CD4-positive, CD25-positive, alpha-beta regulatory T cell (primary cell): ENCODE data around the gene UBE2D2. TPM values are rescaled to one million over a fixed set of nuclear protein-coding genes. Genes with fewer than 3 reads are reported as not detected.

Experiments used
- ATAC-seq, 2 donors: fragments of 150-1000 bp; cut with Tn5 transposase; one replicate each; pipeline ENCODE4 v1.10.0; 2021; ENCODE audit warnings: low read depth in 2 of 2, moderate number of reproducible peaks in 2 of 2, moderate library complexity in 1 of 2
- DNase-seq, 3 donors: peaks; one replicate each; pipeline versions ENCODE4 v3.0.0 to v3.0.0-alpha.2; 2012 to 2022; ENCODE audit warnings: mixed read lengths in 1 of 3
- H3K27ac ChIP-seq: one replicate; pipeline ENCODE4 v1.7.0; 2013; ENCODE audit warnings: mild to moderate bottlenecking, low read length; ENCODE audit not compliant: insufficient read depth, poor library complexity, severe bottlenecking
- H3K27me3 ChIP-seq: one replicate; pipeline ENCODE4 v1.7.0; 2013; ENCODE audit warnings: low read length; ENCODE audit not compliant: control insufficient read depth, insufficient read depth
- H3K36me3 ChIP-seq: one replicate; pipeline ENCODE4 v1.7.0; 2013; ENCODE audit warnings: mild to moderate bottlenecking, low read length, moderate library complexity; ENCODE audit not compliant: control insufficient read depth, insufficient read depth
- H3K4me1 ChIP-seq: 2 replicates; pipeline ENCODE4 v1.7.0; 2013; ENCODE audit warnings: mild to moderate bottlenecking, low read length; ENCODE audit not compliant: insufficient read depth, control insufficient read depth, poor library complexity, severe bottlenecking
- H3K4me3 ChIP-seq: one replicate; pipeline ENCODE4 v1.7.0; 2013; ENCODE audit warnings: low read depth, mild to moderate bottlenecking, low read length, moderate library complexity
- H3K9me3 ChIP-seq, 2 experiments: 1 replicate in 1 of 2; 2 replicates in 1 of 2; pipeline ENCODE4 v1.7.0; 2013; ENCODE audit warnings: low read length in 2 of 2, mild to moderate bottlenecking in 1 of 2, moderate library complexity in 1 of 2; ENCODE audit not compliant: control insufficient read depth in 2 of 2
- H3K27ac Mint-ChIP-seq, 3 donors: one replicate each; pipeline ENCODE4 v1.8.0; 2020 to 2022; ENCODE audit warnings: mild to moderate bottlenecking in 3 of 3, mixed read lengths in 3 of 3, moderate library complexity in 2 of 3
- H3K27me3 Mint-ChIP-seq: one replicate; pipeline ENCODE4 v1.8.0; 2022; ENCODE audit warnings: mild to moderate bottlenecking, mixed read lengths
- H3K36me3 Mint-ChIP-seq: one replicate; pipeline ENCODE4 v1.8.0; 2020; ENCODE audit warnings: mixed read lengths
- H3K4me1 Mint-ChIP-seq, 4 donors: one replicate each; pipeline ENCODE4 v1.8.0; 2020 to 2022; ENCODE audit warnings: mixed read lengths in 4 of 4, mild to moderate bottlenecking in 1 of 4
- H3K4me3 Mint-ChIP-seq, 4 donors: one replicate each; pipeline ENCODE4 v1.8.0; 2020 to 2022; ENCODE audit warnings: mild to moderate bottlenecking in 4 of 4, mixed read lengths in 4 of 4, moderate library complexity in 3 of 4
- H3K9me3 Mint-ChIP-seq, 7 donors: one replicate each; pipeline ENCODE4 v1.8.0; 2020 to 2022; ENCODE audit warnings: mixed read lengths in 7 of 7, mild to moderate bottlenecking in 3 of 7, moderate library complexity in 2 of 7
- polyA plus RNA-seq, 4 donors: library from polyadenylated mRNA; unstranded; fragments of 300-500 nt; fragmentation: Illumina TruSeq; gene quantifications; one replicate each; pipeline ENCODE4 v1.2.3, GENCODE V29; 2021
- total RNA-seq: library from RNA; stranded (reverse); gene quantifications from one replicate; pipeline ENCODE4 v1.2.3, GENCODE V29; 2022

UBE2D2 gene
- total and polyA plus RNA-seq, 5 donors from 2014 or later, result 181 to 376 (median 331) TPM

GRCh38 chr5:139658928-139659667, 98.0 kb downstream of the UBE2D2 start:
- Histone ChIP-seq H3K4me1 (no peaks in the 10 kb centered on the region), H3K36me3 (no peaks in the 10 kb centered on the region), H3K9me3 (no peaks in the 10 kb centered on the region), H3K4me3 (no peak overlapping the region), H3K27ac (no peak overlapping the region), H3K27me3 (no peaks in the 10 kb centered on the region)
- DNase-seq, result no peak
- peaks cover 0 to 34% (median 6%) of the 10 kb centered on the region in 4 donors for H3K4me1 Mint-ChIP-seq
- no peaks in the 10 kb centered on the region for H3K27me3 Mint-ChIP-seq
- H3K27ac Mint-ChIP-seq, result peak overlapping the region in 1 of 3 donors; percentile 29
- H3K36me3 Mint-ChIP-seq, result peaks cover 4% of the 10 kb centered on the region
- no peak for ATAC-seq
- H3K4me3 Mint-ChIP-seq, result peak overlapping the region in 1 of 4 donors; percentile 31
- no peaks in the 10 kb centered on the region for H3K9me3 Mint-ChIP-seq

- Histone ChIP-seq H3K36me3 (no peaks in the 10 kb centered on the region), H3K27ac (no peak overlapping the region), H3K4me1 (no peaks in the 10 kb centered on the region), H3K4me3 (no peak overlapping the region), H3K27me3 (no peaks in the 10 kb centered on the region), H3K9me3 (no peaks in the 10 kb centered on the region)
- Mint-ChIP-seq H3K27ac (no peak overlapping the region), H3K4me1 (peaks cover 0 to 29% (median 6%) of the 10 kb centered on the region in 4 donors), H3K27me3 (no peaks in the 10 kb centered on the region), H3K9me3 (no peaks in the 10 kb centered on the region), H3K36me3 (peaks cover 4% of the 10 kb centered on the region), H3K4me3 (no peak overlapping the region)
- no peak for DNase-seq
- no peak for ATAC-seq
Measured at GRCh38 chr5:139659695-139660101, 98.6 kb downstream of the UBE2D2 start.

- H3K4me3 Mint-ChIP-seq, result no peak overlapping the region
- DNase-seq (no peak), ATAC-seq (no peak)
- H3K27me3 ChIP-seq, result no peaks in the 10 kb centered on the region
- no peak overlapping the region for H3K4me3 ChIP-seq
- H3K36me3 ChIP-seq, result no peaks in the 10 kb centered on the region
- H3K4me1 Mint-ChIP-seq, result peaks cover 0 to 29% (median 6%) of the 10 kb centered on the region in 4 donors
- H3K36me3 Mint-ChIP-seq, result peaks cover 4% of the 10 kb centered on the region
- no peaks in the 10 kb centered on the region for H3K27me3 Mint-ChIP-seq
- H3K27ac ChIP-seq, result no peak overlapping the region
- no peaks in the 10 kb centered on the region for H3K4me1 ChIP-seq
- H3K9me3 Mint-ChIP-seq, result no peaks in the 10 kb centered on the region
- no peak overlapping the region for H3K27ac Mint-ChIP-seq
- no peaks in the 10 kb centered on the region for H3K9me3 ChIP-seq
Measured at GRCh38 chr5:139660105-139660922, 99.2 kb downstream of the UBE2D2 start.

DNA sequence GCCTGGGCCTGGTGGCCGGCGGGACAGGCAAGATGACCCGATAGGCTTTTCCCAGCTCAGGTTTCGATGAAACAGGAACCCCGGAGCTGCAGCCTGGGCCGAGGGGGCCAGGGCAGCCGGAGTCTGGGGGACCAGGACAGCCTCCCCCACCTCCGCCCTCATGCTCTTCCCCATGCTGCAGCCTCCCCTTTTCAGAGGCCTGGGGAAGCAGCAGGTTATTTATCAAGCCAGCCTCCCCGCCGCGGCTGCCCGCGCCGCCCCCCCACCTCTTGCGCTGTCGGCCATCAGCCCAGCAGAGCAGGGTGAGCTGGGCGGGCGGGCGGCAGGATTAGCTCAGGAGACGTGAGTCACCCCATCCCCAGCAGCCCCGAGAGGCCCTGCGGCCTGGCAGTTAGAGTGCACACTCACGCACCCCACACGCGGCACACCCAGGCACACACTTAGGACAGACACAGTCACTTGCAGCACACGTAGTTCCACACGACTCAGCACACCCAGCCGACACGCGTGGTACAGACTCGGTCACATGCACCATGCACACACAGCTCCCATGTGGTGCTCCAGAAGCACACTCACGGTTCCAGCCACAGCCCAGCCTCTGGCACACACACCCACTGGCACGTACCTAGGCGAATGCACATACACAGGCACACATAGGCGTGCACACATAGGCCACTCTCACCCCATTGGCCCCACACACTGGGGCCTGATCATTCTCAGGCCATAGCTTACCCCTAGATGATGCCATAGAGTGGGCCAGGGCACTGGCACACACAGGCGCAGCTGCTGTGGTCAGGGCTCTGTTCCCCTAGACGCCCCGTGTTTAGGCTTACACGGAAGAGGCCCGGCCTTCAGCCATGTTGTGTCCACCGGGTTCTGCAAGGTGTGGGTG, 100.0 kb downstream of the UBE2D2 start:
- Histone ChIP-seq H3K36me3 (no peaks in the 10 kb centered on the region), H3K27ac (no peak overlapping the region), H3K4me1 (no peaks in the 10 kb centered on the region), H3K27me3 (no peaks in the 10 kb centered on the region), H3K9me3 (no peaks in the 10 kb centered on the region), H3K4me3 (no peak overlapping the region)
- no peak overlapping the region for H3K4me3 Mint-ChIP-seq
- no peak for DNase-seq
- peaks cover 4% of the 10 kb centered on the region for H3K36me3 Mint-ChIP-seq
- H3K27ac Mint-ChIP-seq, result peak overlapping the region in 2 of 3 donors; percentile 33 to 87
- peaks cover 0 to 29% (median 6%) of the 10 kb centered on the region in 4 donors for H3K4me1 Mint-ChIP-seq
- peak; percentile 44 to 46 for ATAC-seq
- H3K27me3 Mint-ChIP-seq, result no peaks in the 10 kb centered on the region
- no peaks in the 10 kb centered on the region for H3K9me3 Mint-ChIP-seq

- no peaks in the 10 kb centered on the region for H3K9me3 ChIP-seq
- Mint-ChIP-seq H3K4me3 (no peak overlapping the region), H3K27me3 (no peaks in the 10 kb centered on the region), H3K9me3 (no peaks in the 10 kb centered on the region), H3K36me3 (no peaks in the 10 kb centered on the region), H3K4me1 (peaks cover 0 to 34% (median 8%) of the 10 kb centered on the region in 4 donors), H3K27ac (no peak overlapping the region)
- H3K36me3 ChIP-seq, result no peaks in the 10 kb centered on the region
- no peak overlapping the region for H3K27ac ChIP-seq
- no peaks in the 10 kb centered on the region for H3K27me3 ChIP-seq
- ATAC-seq (no peak), DNase-seq (no peak)
- H3K4me3 ChIP-seq, result no peak overlapping the region
- H3K4me1 ChIP-seq, result peaks cover 13% of the 10 kb centered on the region
Measured at GRCh38 chr5:139662617-139663016, 101.5 kb downstream of the UBE2D2 start.

- Mint-ChIP-seq H3K36me3 (no peaks in the 10 kb centered on the region), H3K27ac (peak overlapping the region in 2 of 3 donors; percentile 68 to 70), H3K4me3 (peak overlapping the region in 2 of 4 donors; percentile 30 to 74), H3K9me3 (no peaks in the 10 kb centered on the region), H3K27me3 (no peaks in the 10 kb centered on the region), H3K4me1 (peaks cover 0 to 35% (median 7%) of the 10 kb centered on the region in 4 donors)
- DNase-seq (no peak), ATAC-seq (no peak)
- Histone ChIP-seq H3K27me3 (no peaks in the 10 kb centered on the region), H3K4me1 (peaks cover 18% of the 10 kb centered on the region), H3K27ac (no peak overlapping the region), H3K36me3 (no peaks in the 10 kb centered on the region), H3K4me3 (no peak overlapping the region), H3K9me3 (no peaks in the 10 kb centered on the region)
Measured at GRCh38 chr5:139663207-139664085, 102.3 kb downstream of the UBE2D2 start.
